Effector CD4-positive, alpha-beta T cell (primary cell): ENCODE results near the gene PRPH. TPM values are rescaled to one million over a fixed set of nuclear protein-coding genes. Genes with fewer than 3 reads are reported as not detected.
"Not testable (repeated sequence)": the region's sequence is repeated elsewhere in the genome, so short reads cannot be mapped to it uniquely, and the experiment has no call there.

Experiments used
- DNase-seq: peaks from one replicate; pipeline ENCODE4 v3.0.0-alpha.2; 2020
- total RNA-seq: gene quantifications from one replicate; lab custom pipeline; 2026; lab: John Stamatoyannopoulos, UW

PRPH gene
- not detected for total RNA-seq

- no peak for DNase-seq
Observed at GRCh38 chr12:49295082-49295936, at the start of gene PRPH. PRPH (plus strand) TSS chr12:49295147; CDS start chr12:49295201, 54 bp downstream.

GRCh38 chr12:49251357-49251756 is 43.6 kb upstream of the PRPH start:
- DNase-seq = no peak

- DNase-seq = no peak
Observed at GRCh38 chr12:49253033-49253623, 41.8 kb upstream of the PRPH start.

GRCh38 chr12:49255456-49255855 is 39.5 kb upstream of the PRPH start:
- DNase-seq = not testable (repeated sequence)

- DNase-seq = no peak
Observed at GRCh38 chr12:49255857-49256637, 38.9 kb upstream of the PRPH start.

- not testable (repeated sequence) for DNase-seq
Observed at GRCh38 chr12:49257508-49258184, 37.3 kb upstream of the PRPH start.

- no peak for DNase-seq
Observed at GRCh38 chr12:49259452-49259851, 35.5 kb upstream of the PRPH start.

- DNase-seq = no peak
Observed at GRCh38 chr12:49260166-49260565, 34.8 kb upstream of the PRPH start.

GRCh38 chr12:49260571-49261363 is 34.2 kb upstream of the PRPH start:
- DNase-seq = no peak

GRCh38 chr12:49261721-49262120 is 33.2 kb upstream of the PRPH start:
- DNase-seq = no peak

GRCh38 chr12:49263400-49263763 is 31.6 kb upstream of the PRPH start:
- no peak for DNase-seq

- DNase-seq = peak; percentile 20
Observed at GRCh38 chr12:49264466-49264872, 30.5 kb upstream of the PRPH start.

- peak; percentile 72 for DNase-seq
Observed at GRCh38 chr12:49264873-49265792, 29.8 kb upstream of the PRPH start, which contains the start of gene TUBA1C. TUBA1C (plus strand) TSS chr12:49265082; CDS start chr12:49265182, 100 bp downstream.

GRCh38 chr12:49269191-49269590 is 25.8 kb upstream of the PRPH start:
- DNase-seq = not testable (repeated sequence)

- DNase-seq = no peak
Observed at GRCh38 chr12:49272790-49273725, 21.9 kb upstream of the PRPH start.

GRCh38 chr12:49273726-49274395 is 21.1 kb upstream of the PRPH start:
- DNase-seq = no peak

- DNase-seq = no peak
Observed at GRCh38 chr12:49274396-49275069, 20.4 kb upstream of the PRPH start.
